B cell (primary cell): ENCODE data around the gene CACNA2D3.

ENCODE experiments used
- EZH2 ChIP-seq: IDR thresholded peaks from 2 replicates; pipeline ENCODE4 v1.6.1; 2012; ENCODE audit warnings: borderline replicate concordance, low read depth, mild to moderate bottlenecking, moderate library complexity, low read length; ENCODE audit not compliant: insufficient read depth, poor library complexity, severe bottlenecking
- TF ChIP-seq, protein P1 (sequence below): fragments of 200-600 bp; IDR thresholded peaks from one replicate; pipeline ENCODE4 v1.8.0; 2022; ENCODE audit warnings: antibody characterized with exemption, mild to moderate bottlenecking

DNA sequence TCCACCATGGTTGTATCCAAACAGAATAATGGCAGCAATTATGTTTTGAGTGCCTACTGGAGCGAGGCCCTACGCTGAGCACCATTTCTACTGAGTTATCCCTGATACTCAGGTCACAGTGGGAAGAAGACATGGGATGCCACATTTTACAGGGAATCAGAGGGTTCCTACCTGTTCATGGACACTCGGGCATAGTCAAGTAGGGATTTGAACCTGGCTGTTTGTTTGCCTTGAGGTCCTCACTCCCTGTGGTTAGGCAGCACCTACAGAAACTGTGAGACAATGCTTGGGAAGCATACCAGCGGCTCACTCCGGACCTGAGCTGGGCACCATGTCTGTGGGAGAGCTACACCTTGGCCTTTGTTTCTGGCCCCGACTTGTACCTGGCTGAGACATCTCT is 415.2 kb downstream of the CACNA2D3 start:
- TF ChIP-seq, protein P1, sequence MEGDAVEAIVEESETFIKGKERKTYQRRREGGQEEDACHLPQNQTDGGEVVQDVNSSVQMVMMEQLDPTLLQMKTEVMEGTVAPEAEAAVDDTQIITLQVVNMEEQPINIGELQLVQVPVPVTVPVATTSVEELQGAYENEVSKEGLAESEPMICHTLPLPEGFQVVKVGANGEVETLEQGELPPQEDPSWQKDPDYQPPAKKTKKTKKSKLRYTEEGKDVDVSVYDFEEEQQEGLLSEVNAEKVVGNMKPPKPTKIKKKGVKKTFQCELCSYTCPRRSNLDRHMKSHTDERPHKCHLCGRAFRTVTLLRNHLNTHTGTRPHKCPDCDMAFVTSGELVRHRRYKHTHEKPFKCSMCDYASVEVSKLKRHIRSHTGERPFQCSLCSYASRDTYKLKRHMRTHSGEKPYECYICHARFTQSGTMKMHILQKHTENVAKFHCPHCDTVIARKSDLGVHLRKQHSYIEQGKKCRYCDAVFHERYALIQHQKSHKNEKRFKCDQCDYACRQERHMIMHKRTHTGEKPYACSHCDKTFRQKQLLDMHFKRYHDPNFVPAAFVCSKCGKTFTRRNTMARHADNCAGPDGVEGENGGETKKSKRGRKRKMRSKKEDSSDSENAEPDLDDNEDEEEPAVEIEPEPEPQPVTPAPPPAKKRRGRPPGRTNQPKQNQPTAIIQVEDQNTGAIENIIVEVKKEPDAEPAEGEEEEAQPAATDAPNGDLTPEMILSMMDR = no peak
- no peak for TF ChIP-seq EZH2
